ENCODE results near the gene ATP9B.
"Not testable (repeated sequence)": the region's sequence is repeated elsewhere in the genome, so short reads cannot be mapped to it uniquely, and the experiment has no call there.

Gene ATP9B

GRCh38 chr18:79072655-79073054 lies 3.5 kb downstream of the ATP9B start:
- not testable (repeated sequence) for DNase-seq

GRCh38 chr18:79077181-79077580 lies 8.0 kb downstream of the ATP9B start:
- DNase-seq = no peak

- not testable (repeated sequence) for DNase-seq
These were observed 9.6 kb downstream of the ATP9B start for GRCh38 chr18:79078791-79079190.

GRCh38 chr18:79092874-79093273 lies 23.7 kb downstream of the ATP9B start:
- DNase-seq = no peak

- no peak for DNase-seq
These were observed 24.8 kb downstream of the ATP9B start for GRCh38 chr18:79093986-79094385.

GRCh38 chr18:79095216-79095615 lies 26.0 kb downstream of the ATP9B start:
- DNase-seq = no peak

- no peak for DNase-seq
These were observed 31.8 kb downstream of the ATP9B start for GRCh38 chr18:79100944-79101343.

GRCh38 chr18:79102886-79103285 lies 33.7 kb downstream of the ATP9B start:
- no peak for DNase-seq

- DNase-seq = no peak
These were observed 34.9 kb downstream of the ATP9B start for GRCh38 chr18:79104137-79104536.

GRCh38 chr18:79105455-79105854 lies 36.3 kb downstream of the ATP9B start:
- no peak for DNase-seq

GRCh38 chr18:79106084-79106483 lies 36.9 kb downstream of the ATP9B start:
- no peak for DNase-seq

- DNase-seq = no peak
These were observed 38.7 kb downstream of the ATP9B start for GRCh38 chr18:79107886-79108285.

GRCh38 chr18:79108549-79109215 lies 39.5 kb downstream of the ATP9B start:
- no peak for DNase-seq

GRCh38 chr18:79111483-79111882 lies 42.3 kb downstream of the ATP9B start:
- DNase-seq = no peak

- DNase-seq = no peak
These were observed 48.2 kb downstream of the ATP9B start for GRCh38 chr18:79117385-79117784.

GRCh38 chr18:79117788-79118187 lies 48.6 kb downstream of the ATP9B start:
- no peak for DNase-seq

GRCh38 chr18:79118797-79119196 lies 49.6 kb downstream of the ATP9B start:
- no peak for DNase-seq

- DNase-seq = no peak
These were observed 52.7 kb downstream of the ATP9B start for GRCh38 chr18:79121746-79122474.

- DNase-seq = no peak
These were observed 54.8 kb downstream of the ATP9B start for GRCh38 chr18:79123948-79124347.

- DNase-seq = no peak
These were observed 59.9 kb downstream of the ATP9B start for GRCh38 chr18:79129120-79129519.

- no peak for DNase-seq
These were observed 64.5 kb downstream of the ATP9B start for GRCh38 chr18:79133724-79134123.

- DNase-seq = no peak
These were observed 66.7 kb downstream of the ATP9B start for GRCh38 chr18:79135924-79136323.

GRCh38 chr18:79136742-79137141 lies 67.5 kb downstream of the ATP9B start:
- DNase-seq = no peak

GRCh38 chr18:79139206-79139605 lies 70.0 kb downstream of the ATP9B start:
- DNase-seq = no peak

GRCh38 chr18:79147014-79147413 lies 77.8 kb downstream of the ATP9B start:
- DNase-seq = no peak
